SK-N-SH (cell line): ENCODE results near the gene CRYBG2. TPM values are rescaled to one million over a fixed set of nuclear protein-coding genes. Genes with fewer than 3 reads are reported as not detected.
A peak's percentile ranks its signal among the peaks of the same experiment; 100 is the strongest.

ENCODE experiments used
- CTCF ChIA-PET: fragments of 300-600, 350-600 bp; formaldehyde crosslinking; extraction: SDS; loops from one replicate; lab custom pipeline; 2021; lab: Yijun Ruan, JAX
- POLR2A ChIA-PET: fragments of 350-600 bp; sonication (Branson Sonifier 250); formaldehyde crosslinking; extraction: SDS; loops from one replicate; lab custom pipeline; 2020; ENCODE audit warnings: antibody characterized with exemption, inconsistent platforms; lab: Yijun Ruan, JAX
- DNase-seq: peaks from one replicate; pipeline ENCODE4 v3.0.0; 2012
- H2AFZ ChIP-seq: fragments of 200-600 bp; sonication (generic); 2 replicates; pipeline ENCODE4 v1.8.1; 2016; ENCODE audit warnings: antibody characterized with exemption, mild to moderate bottlenecking, low read depth
- H3F3A ChIP-seq: fragments of 200-600 bp; sonication (generic); replicated peaks from 2 replicates; pipeline ENCODE3; 2016; ENCODE audit warnings: antibody characterized with exemption, mild to moderate bottlenecking; ENCODE audit not compliant: insufficient read depth
- H3K27ac ChIP-seq, 2 experiments: fragments of 200-500 bp in 1 of 2; fragments of 200-600 bp in 1 of 2; sonication (Bioruptor generic) in 1 of 2; sonication (generic), shearing (Covaris generic) in 1 of 2; 2 replicates each; pipeline versions ENCODE4 v1.5.1 to v1.6.1; 2014 to 2016; ENCODE audit warnings: low read depth in 2 of 2, inconsistent platforms in 1 of 2, low read length in 1 of 2, mild to moderate bottlenecking in 1 of 2, mixed read lengths in 1 of 2
- H3K27me3 ChIP-seq: fragments of 200-600 bp; sonication (generic), shearing (Covaris generic); 2 replicates; pipeline ENCODE4 v1.6.1; 2016; ENCODE audit warnings: mixed run types; ENCODE audit not compliant: insufficient read depth
- H3K36me3 ChIP-seq, 2 experiments: fragments of 200-500 bp in 1 of 2; fragments of 200-600 bp in 1 of 2; sonication (Bioruptor generic) in 1 of 2; sonication (generic) in 1 of 2; replicated peaks in 1 of 2; 2 replicates each; pipeline versions ENCODE3 to v1.5.1; 2014 to 2016; ENCODE audit warnings: low read length in 1 of 2, mild to moderate bottlenecking in 1 of 2; ENCODE audit not compliant: insufficient read depth in 2 of 2, control insufficient read depth in 1 of 2
- H3K4me1 ChIP-seq, 2 experiments: fragments of 200-500 bp in 1 of 2; fragments of 200-600 bp in 1 of 2; sonication (Bioruptor generic) in 1 of 2; sonication (generic), shearing (Covaris generic) in 1 of 2; 2 replicates each; pipeline versions ENCODE4 v1.5.1 to v1.6.1; 2014 to 2016; ENCODE audit warnings: low read depth in 1 of 2, low read length in 1 of 2, mixed run types in 1 of 2; ENCODE audit not compliant: insufficient read depth in 2 of 2, control insufficient read depth in 1 of 2
- H3K4me2 ChIP-seq: fragments of 200-600 bp; sonication (generic), shearing (Covaris generic); 2 replicates; pipeline ENCODE4 v1.6.1; 2017; ENCODE audit warnings: mixed run types
- H3K4me3 ChIP-seq, 2 experiments: fragments of 200-500 bp in 1 of 2; fragments of 200-600 bp in 1 of 2; sonication (Bioruptor generic) in 1 of 2; sonication (generic), shearing (Covaris generic) in 1 of 2; 2 replicates each; pipeline versions ENCODE4 v1.5.1 to v1.8.1; 2014 to 2016; ENCODE audit warnings: low read depth in 2 of 2, inconsistent platforms in 1 of 2, low read length in 1 of 2, mild to moderate bottlenecking in 1 of 2, mixed read lengths in 1 of 2, moderate library complexity in 1 of 2
- H3K79me2 ChIP-seq: fragments of 200-600 bp; sonication (generic); 2 replicates; pipeline ENCODE4 v1.8.1; 2017; ENCODE audit warnings: mild to moderate bottlenecking; ENCODE audit not compliant: insufficient read depth
- H3K9ac ChIP-seq: fragments of 200-600 bp; sonication (generic); 2 replicates; pipeline ENCODE4 v1.6.1; 2017; ENCODE audit warnings: mixed run types
- H3K9me2 ChIP-seq: fragments of 200-600 bp; sonication (generic); 2 replicates; pipeline ENCODE4 v1.6.1; 2017; ENCODE audit warnings: mixed run types
- H3K9me3 ChIP-seq: fragments of 200-600 bp; sonication (generic); 2 replicates; pipeline ENCODE4 v1.6.1; 2017; ENCODE audit warnings: mixed run types, mild to moderate bottlenecking, moderate library complexity
- H4K20me1 ChIP-seq: fragments of 200-600 bp; sonication (generic); 2 replicates; pipeline ENCODE4 v1.6.1; 2017; ENCODE audit warnings: mild to moderate bottlenecking, mixed run types; ENCODE audit not compliant: insufficient read depth
- CHD2 ChIP-seq: fragments of 150-350 bp; IDR thresholded peaks from 2 replicates; pipeline ENCODE4 v1.6.1; 2018; ENCODE audit warnings: low read length; ENCODE audit not compliant: partially characterized antibody
- ELF1 ChIP-seq: IDR thresholded peaks from 2 replicates; pipeline ENCODE4 v1.4.0; 2012
- EP300 ChIP-seq, 2 experiments: IDR thresholded peaks; 2 replicates each; pipeline versions ENCODE4 v1.4.0 to v1.6.1; 2012; ENCODE audit warnings: borderline replicate concordance in 1 of 2, low read depth in 1 of 2, low read length in 1 of 2
- EZH2phosphoT487 ChIP-seq: fragments of 200-600 bp; sonication (generic); IDR thresholded peaks from 2 replicates; pipeline ENCODE4 v1.6.1; 2017; ENCODE audit warnings: low read depth, mixed run types, mild to moderate bottlenecking, antibody characterized with exemption, moderate library complexity, borderline replicate concordance
- FOXJ3 ChIP-seq: sonication (generic); formaldehyde crosslinking; IDR thresholded peaks from 2 replicates; pipeline ENCODE4 v1.5.1; 2020; ENCODE audit warnings: mild to moderate bottlenecking, missing genetic modification reagents
- FOXM1 ChIP-seq: IDR thresholded peaks from 2 replicates; pipeline ENCODE4 v1.4.0; 2012; ENCODE audit warnings: low read depth, mild to moderate bottlenecking
- GABPA ChIP-seq: IDR thresholded peaks from 2 replicates; pipeline ENCODE4 v1.4.0; 2012; ENCODE audit warnings: low read depth, mild to moderate bottlenecking
- GATA2 ChIP-seq: sonication (generic); formaldehyde crosslinking; IDR thresholded peaks from 2 replicates; pipeline ENCODE4 v1.5.0; 2020; ENCODE audit warnings: mild to moderate bottlenecking, missing genetic modification reagents
- JUND ChIP-seq: IDR thresholded peaks from 2 replicates; pipeline ENCODE4 v1.4.0; 2012
- MEF2A ChIP-seq: IDR thresholded peaks from 2 replicates; pipeline ENCODE4 v1.4.0; 2012; ENCODE audit warnings: low read depth, borderline replicate concordance
- MXI1 ChIP-seq: IDR thresholded peaks from 2 replicates; pipeline ENCODE4 v1.6.1; 2012; ENCODE audit warnings: mild to moderate bottlenecking, low read depth, low read length, improper control_type of control experiment
- POLR2AphosphoS5 ChIP-seq: IDR thresholded peaks from 2 replicates; pipeline ENCODE4 v1.6.1; 2012; ENCODE audit warnings: low read depth, low read length
- RAD21 ChIP-seq: IDR thresholded peaks from 2 replicates; pipeline ENCODE4 v1.6.1; 2012; ENCODE audit warnings: mild to moderate bottlenecking, low read length
- SIN3A ChIP-seq: IDR thresholded peaks from 2 replicates; pipeline ENCODE4 v1.6.1; 2012; ENCODE audit warnings: low read depth, mild to moderate bottlenecking, low read length, moderate library complexity, borderline replicate concordance
- SMC3 ChIP-seq: IDR thresholded peaks from 2 replicates; pipeline ENCODE4 v1.6.1; 2012; ENCODE audit warnings: low read depth, low read length, improper control_type of control experiment
- TCF12 ChIP-seq: IDR thresholded peaks from 2 replicates; pipeline ENCODE4 v1.4.0; 2012
- WGBS: methylation state at CpG from one replicate; pipeline ENCODE4 v1.1.6; 2017; ENCODE audit warnings: low lambda C conversion rate; 5-methylcytosine and 5-hydroxymethylcytosine counted together
- polyA plus RNA-seq, 3 experiments: library from polyadenylated mRNA; depleted of rRNA; stranded (reverse); fragments of >200 nt; gene quantifications; 2 replicates each; pipeline ENCODE4 v1.2.3, GENCODE V29; 2012
- TF ChIP-seq, protein P1 (sequence below): IDR thresholded peaks from 2 replicates; pipeline ENCODE4; 2012
- TF ChIP-seq, protein P2 (sequence below): fragments of 150-350 bp; IDR thresholded peaks from 2 replicates; pipeline ENCODE4 v1.6.1; 2017; ENCODE audit warnings: antibody characterized with exemption, low read length, low read depth, borderline replicate concordance
- TF ChIP-seq, protein P3 (sequence below): fragments of 200-600 bp; sonication (generic); IDR thresholded peaks from 2 replicates; pipeline ENCODE4 v1.6.1; 2017; ENCODE audit warnings: antibody characterized with exemption, mild to moderate bottlenecking, moderate library complexity
- TF ChIP-seq, protein P4 (sequence below): IDR thresholded peaks from 2 replicates; pipeline ENCODE4 v1.4.0; 2012; ENCODE audit warnings: low read depth, borderline replicate concordance
- TF ChIP-seq, protein P5 (sequence below): fragments of 150-350 bp; IDR thresholded peaks from 2 replicates; pipeline ENCODE4 v1.6.1; 2016; ENCODE audit warnings: mild to moderate bottlenecking, low read depth, low read length

CRYBG2 gene
- polyA plus RNA-seq, 1 of the 3 experiments (the other 2 are of a cell fraction) = 0.08 TPM

DNA sequence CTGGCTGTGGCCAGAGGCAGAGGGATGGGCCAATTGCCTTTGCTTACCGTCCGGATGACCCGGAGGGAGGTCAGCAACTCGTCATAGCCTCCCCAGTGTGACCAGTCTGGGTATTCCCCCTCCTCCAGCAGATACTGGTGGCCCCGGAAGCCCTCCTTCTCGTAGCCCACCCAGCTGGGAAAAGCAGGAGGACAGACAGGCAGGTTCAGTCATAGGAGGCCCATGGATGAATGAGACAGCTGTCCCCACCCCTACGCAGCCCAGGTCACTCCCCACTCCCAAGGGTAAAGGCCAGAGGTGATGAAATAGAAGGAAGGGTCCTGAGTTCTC lies 16.8 kb downstream of the CRYBG2 start (continued):
- no peak for TF ChIP-seq GATA2 (CRISPR knock-in tag)
- TF ChIP-seq, protein P1, sequence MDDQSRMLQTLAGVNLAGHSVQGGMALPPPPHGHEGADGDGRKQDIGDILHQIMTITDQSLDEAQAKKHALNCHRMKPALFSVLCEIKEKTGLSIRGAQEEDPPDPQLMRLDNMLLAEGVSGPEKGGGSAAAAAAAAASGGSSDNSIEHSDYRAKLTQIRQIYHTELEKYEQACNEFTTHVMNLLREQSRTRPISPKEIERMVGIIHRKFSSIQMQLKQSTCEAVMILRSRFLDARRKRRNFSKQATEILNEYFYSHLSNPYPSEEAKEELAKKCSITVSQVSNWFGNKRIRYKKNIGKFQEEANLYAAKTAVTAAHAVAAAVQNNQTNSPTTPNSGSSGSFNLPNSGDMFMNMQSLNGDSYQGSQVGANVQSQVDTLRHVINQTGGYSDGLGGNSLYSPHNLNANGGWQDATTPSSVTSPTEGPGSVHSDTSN = no peak

DNA sequence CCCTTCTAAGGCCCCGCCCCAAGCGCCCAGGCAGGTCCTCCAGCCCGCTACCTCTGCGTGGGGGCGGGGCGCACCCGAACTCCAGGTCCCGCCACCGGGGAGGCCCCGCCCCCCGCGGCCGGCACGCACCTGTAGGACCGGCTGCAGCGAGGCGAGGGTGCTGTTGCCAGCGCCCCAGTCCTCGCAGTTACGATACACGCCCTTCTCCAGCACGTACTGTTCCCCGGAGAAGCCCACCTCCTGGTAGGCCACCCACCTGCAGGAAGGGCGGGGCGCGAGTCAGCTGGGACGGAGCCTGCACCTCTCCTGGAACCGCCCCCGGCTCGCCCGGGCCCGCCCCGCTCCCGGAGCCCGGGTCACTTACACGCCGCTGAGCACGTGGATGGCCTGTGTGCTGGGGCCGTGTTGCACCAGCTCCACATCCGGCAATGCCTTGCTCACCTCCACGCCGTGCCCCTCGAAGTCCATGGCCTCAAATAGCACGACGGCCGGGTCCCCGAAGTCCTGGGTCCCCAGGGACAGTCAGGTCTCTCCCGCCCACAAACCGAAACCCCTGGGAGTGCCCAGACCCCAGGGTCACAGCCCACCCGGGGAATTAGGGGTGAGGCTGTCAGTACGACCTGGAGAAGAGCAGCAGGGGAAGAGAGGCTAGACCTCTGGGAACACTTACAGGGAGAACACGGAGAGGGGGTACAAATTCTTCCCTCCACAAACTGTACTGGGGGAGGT lies 17.3 kb downstream of the CRYBG2 start:
- Histone ChIP-seq H3K4me2 (peak overlapping the region; percentile 81), H3K9me2 (no peaks in the 10 kb centered on the region), H3K4me3 (peak overlapping the region; percentile 61 to 65), H2AFZ (peak overlapping the region; percentile 91; the same call in 1 of the 2 replicates), H3K27ac (no peak overlapping the region), H3K27me3 (no peaks in the 10 kb centered on the region), H4K20me1 (no peaks in the 10 kb centered on the region), H3K79me2 (no peaks in the 10 kb centered on the region), H3F3A (no peaks in the 10 kb centered on the region), H3K4me1 (no peaks in the 10 kb centered on the region; a peak in 1 of 4 replicates), H3K9ac (no peak overlapping the region; the same call in 1 of the 2 replicates), H3K36me3 (no peaks in the 10 kb centered on the region), H3K9me3 (no peaks in the 10 kb centered on the region)
- TF ChIP-seq, protein P1 = no peak
- no peak for TF ChIP-seq JUND
- TF ChIP-seq, protein P2, sequence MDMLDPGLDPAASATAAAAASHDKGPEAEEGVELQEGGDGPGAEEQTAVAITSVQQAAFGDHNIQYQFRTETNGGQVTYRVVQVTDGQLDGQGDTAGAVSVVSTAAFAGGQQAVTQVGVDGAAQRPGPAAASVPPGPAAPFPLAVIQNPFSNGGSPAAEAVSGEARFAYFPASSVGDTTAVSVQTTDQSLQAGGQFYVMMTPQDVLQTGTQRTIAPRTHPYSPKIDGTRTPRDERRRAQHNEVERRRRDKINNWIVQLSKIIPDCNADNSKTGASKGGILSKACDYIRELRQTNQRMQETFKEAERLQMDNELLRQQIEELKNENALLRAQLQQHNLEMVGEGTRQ = no peak
- TF ChIP-seq TCF12 = no peak
- TF ChIP-seq SIN3A = no peak
- TF ChIP-seq, protein P3, sequence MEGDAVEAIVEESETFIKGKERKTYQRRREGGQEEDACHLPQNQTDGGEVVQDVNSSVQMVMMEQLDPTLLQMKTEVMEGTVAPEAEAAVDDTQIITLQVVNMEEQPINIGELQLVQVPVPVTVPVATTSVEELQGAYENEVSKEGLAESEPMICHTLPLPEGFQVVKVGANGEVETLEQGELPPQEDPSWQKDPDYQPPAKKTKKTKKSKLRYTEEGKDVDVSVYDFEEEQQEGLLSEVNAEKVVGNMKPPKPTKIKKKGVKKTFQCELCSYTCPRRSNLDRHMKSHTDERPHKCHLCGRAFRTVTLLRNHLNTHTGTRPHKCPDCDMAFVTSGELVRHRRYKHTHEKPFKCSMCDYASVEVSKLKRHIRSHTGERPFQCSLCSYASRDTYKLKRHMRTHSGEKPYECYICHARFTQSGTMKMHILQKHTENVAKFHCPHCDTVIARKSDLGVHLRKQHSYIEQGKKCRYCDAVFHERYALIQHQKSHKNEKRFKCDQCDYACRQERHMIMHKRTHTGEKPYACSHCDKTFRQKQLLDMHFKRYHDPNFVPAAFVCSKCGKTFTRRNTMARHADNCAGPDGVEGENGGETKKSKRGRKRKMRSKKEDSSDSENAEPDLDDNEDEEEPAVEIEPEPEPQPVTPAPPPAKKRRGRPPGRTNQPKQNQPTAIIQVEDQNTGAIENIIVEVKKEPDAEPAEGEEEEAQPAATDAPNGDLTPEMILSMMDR = no peak
- no peak for TF ChIP-seq CHD2
- TF ChIP-seq FOXJ3 (CRISPR knock-in tag) = no peak
- TF ChIP-seq POLR2AphosphoS5 = no peak
- no peak for TF ChIP-seq SMC3
- no peak for TF ChIP-seq RAD21
- no peak for TF ChIP-seq EP300 (IDR thresholded peaks at IDR 0.05; ENCODE audit: borderline replicate concordance in 1 of 2, low read depth in 1 of 2, low read length in 1 of 2)
- TF ChIP-seq MXI1 = no peak
- no peak for TF ChIP-seq MEF2A
- TF ChIP-seq EZH2phosphoT487 = no peak
- TF ChIP-seq, protein P4, sequence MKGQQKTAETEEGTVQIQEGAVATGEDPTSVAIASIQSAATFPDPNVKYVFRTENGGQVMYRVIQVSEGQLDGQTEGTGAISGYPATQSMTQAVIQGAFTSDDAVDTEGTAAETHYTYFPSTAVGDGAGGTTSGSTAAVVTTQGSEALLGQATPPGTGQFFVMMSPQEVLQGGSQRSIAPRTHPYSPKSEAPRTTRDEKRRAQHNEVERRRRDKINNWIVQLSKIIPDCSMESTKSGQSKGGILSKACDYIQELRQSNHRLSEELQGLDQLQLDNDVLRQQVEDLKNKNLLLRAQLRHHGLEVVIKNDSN = no peak
- no peak for TF ChIP-seq GABPA
- no peak for TF ChIP-seq FOXM1
- TF ChIP-seq, protein P5, sequence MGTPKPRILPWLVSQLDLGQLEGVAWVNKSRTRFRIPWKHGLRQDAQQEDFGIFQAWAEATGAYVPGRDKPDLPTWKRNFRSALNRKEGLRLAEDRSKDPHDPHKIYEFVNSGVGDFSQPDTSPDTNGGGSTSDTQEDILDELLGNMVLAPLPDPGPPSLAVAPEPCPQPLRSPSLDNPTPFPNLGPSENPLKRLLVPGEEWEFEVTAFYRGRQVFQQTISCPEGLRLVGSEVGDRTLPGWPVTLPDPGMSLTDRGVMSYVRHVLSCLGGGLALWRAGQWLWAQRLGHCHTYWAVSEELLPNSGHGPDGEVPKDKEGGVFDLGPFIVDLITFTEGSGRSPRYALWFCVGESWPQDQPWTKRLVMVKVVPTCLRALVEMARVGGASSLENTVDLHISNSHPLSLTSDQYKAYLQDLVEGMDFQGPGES = no peak
- TF ChIP-seq ELF1 = no peak
- CTCF ChIA-PET = interaction anchor here (1.1 to 2.3 kb wide), 3 partner anchors 22 to 80 kb away, joined by 5 to 6 read pairs (median 5); no protein-coding TSS in a partner anchor
- POLR2A ChIA-PET = no interaction called here
- DNase-seq = peak; percentile 91
- 63% methylated on average over 14 of the region's 52 CpGs for WGBS
